Kidney (tissue), 14 donors: ENCODE measurements around the gene LTA. TPM values are rescaled to one million over a fixed set of nuclear protein-coding genes. Genes with fewer than 3 reads are reported as not detected.

ENCODE experiments used
- DNase-seq, 5 donors: peaks; one replicate each; pipeline ENCODE4 v3.0.0-alpha.2; 2013 to 2020
- FAIRE-seq: peaks from 2 replicates; lab custom pipeline; 2012; peaks lifted over from hg19 to GRCh38; lab: Jason Lieb, UNC
- H3K27ac ChIP-seq, 2 donors: one replicate each; pipeline ENCODE4 v1.7.0; 2013; ENCODE audit warnings: low read depth in 2 of 2, low read length in 2 of 2, inconsistent platforms in 1 of 2
- H3K27me3 ChIP-seq: one replicate; pipeline ENCODE4 v1.7.1; 2013; ENCODE audit warnings: low read length, inconsistent platforms; ENCODE audit not compliant: control insufficient read depth, insufficient read depth
- H3K36me3 ChIP-seq, 3 donors: one replicate each; pipeline versions ENCODE4 v1.7.0 to v1.7.1; 2013; ENCODE audit warnings: low read length in 3 of 3, control low read depth in 1 of 3, inconsistent platforms in 1 of 3; ENCODE audit not compliant: insufficient read depth in 3 of 3, control insufficient read depth in 2 of 3
- H3K4me1 ChIP-seq, 3 donors: one replicate each; pipeline versions ENCODE4 v1.7.0 to v1.7.1; 2013; ENCODE audit warnings: low read length in 3 of 3, inconsistent platforms in 1 of 3, low read depth in 1 of 3; ENCODE audit not compliant: control insufficient read depth in 2 of 3, insufficient read depth in 2 of 3
- H3K4me3 ChIP-seq, 3 donors: one replicate each; pipeline versions ENCODE4 v1.7.0 to v1.8.1; 2013; ENCODE audit warnings: low read length in 3 of 3, control low read depth in 1 of 3, inconsistent platforms in 1 of 3
- H3K9ac ChIP-seq, 3 donors: one replicate each; pipeline versions ENCODE4 v1.7.0 to v1.7.1; 2013; ENCODE audit warnings: low read length in 3 of 3, control low read depth in 1 of 3, inconsistent platforms in 1 of 3
- H3K9me3 ChIP-seq, 3 donors: one replicate each; pipeline versions ENCODE4 v1.7.0 to v1.7.1; 2013; ENCODE audit warnings: low read length in 3 of 3, control low read depth in 1 of 3, inconsistent platforms in 1 of 3; ENCODE audit not compliant: control insufficient read depth in 2 of 3, insufficient read depth in 1 of 3
- intact Hi-C: fragments of 100-400 bp; cut with DNase I; formaldehyde crosslinking; loops from one replicate; pipeline ENCODE4 v1.11.1; 2022
- polyA plus RNA-seq: library from polyadenylated mRNA; stranded (reverse); fragments of 350-450 nt; fragmentation: Illumina TruSeq; extraction: RNeasy Lipid Tissue Mini Kit (QIAGEN cat#74804); gene quantifications from one replicate; pipeline ENCODE4 v1.2.3, GENCODE V29; 2014; ENCODE audit warnings: low read depth, low replicate concordance; ENCODE audit not compliant: insufficient read depth
- total RNA-seq: library from RNA; stranded (reverse); fragmentation: NEBNext Ultra II Directional; extraction: Animal tissue kit (Norgen Biotek cat#: 25700); gene quantifications from one replicate; pipeline ENCODE4 v1.2.1, GENCODE V29; 2021
- TF ChIP-seq, protein P1 (sequence below): IDR thresholded peaks from 3 replicates; pipeline ENCODE4 v1.5.1; 2012; ENCODE audit warnings: mild to moderate bottlenecking, moderate library complexity, borderline replicate concordance; ENCODE audit not compliant: insufficient read depth; ENCODE audit errors: extremely low read depth
- donor health status: control.
- donor health status: control.
- donor health status: control.
- donor health status: control.
- donor health status: control.
- donor health status: DM: yes; HTN: yes; CAD: no.
- donor health status: Normal renal cell carcinoma (clear cell type).

LTA gene
- total and polyA plus RNA-seq, 2 donors from 2014 or later: 0.35 TPM; not detected in 1

DNA sequence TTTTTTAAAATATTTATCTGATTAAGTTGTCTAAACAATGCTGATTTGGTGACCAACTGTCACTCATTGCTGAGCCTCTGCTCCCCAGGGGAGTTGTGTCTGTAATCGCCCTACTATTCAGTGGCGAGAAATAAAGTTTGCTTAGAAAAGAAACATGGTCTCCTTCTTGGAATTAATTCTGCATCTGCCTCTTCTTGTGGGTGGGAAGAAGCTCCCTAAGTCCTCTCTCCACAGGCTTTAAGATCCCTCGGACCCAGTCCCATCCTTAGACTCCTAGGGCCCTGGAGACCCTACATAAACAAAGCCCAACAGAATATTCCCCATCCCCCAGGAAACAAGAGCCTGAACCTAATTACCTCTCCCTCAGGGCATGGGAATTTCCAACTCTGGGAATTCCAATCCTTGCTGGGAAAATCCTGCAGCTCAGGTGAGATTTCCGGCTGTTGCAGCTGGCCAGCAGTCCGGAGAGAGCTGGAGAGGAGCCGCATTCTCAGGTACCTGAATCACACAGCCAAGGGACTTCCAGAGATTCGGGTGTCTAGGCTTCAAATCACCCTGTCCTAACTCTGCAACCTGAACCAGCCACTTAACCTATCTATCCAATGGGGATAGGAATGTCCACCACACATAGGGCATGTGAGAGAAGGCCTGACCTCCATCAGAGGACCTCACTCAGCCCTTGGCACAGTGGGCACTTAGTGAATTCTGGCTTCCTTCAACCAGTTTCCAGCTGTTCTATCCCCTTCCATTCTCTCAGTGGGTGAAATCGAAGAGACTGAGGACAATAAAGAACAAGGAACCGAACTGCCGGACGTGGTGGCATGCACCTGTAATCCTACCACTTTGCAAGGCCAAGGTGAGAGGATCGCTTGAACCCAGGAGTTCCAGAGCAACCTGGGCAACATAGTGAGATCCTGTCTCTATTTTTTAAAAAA, 6.4 kb downstream of the LTA start:
- Histone ChIP-seq H3K4me3 (no peak overlapping the region), H3K4me1 (peaks cover 0 to 7% (median 5%) of the 10 kb centered on the region in 3 donors), H3K27ac (no peak overlapping the region), H3K9me3 (no peaks in the 10 kb centered on the region), H3K36me3 (no peaks in the 10 kb centered on the region), H3K9ac (no peak overlapping the region), H3K27me3 (no peaks in the 10 kb centered on the region)
- TF ChIP-seq, protein P1, sequence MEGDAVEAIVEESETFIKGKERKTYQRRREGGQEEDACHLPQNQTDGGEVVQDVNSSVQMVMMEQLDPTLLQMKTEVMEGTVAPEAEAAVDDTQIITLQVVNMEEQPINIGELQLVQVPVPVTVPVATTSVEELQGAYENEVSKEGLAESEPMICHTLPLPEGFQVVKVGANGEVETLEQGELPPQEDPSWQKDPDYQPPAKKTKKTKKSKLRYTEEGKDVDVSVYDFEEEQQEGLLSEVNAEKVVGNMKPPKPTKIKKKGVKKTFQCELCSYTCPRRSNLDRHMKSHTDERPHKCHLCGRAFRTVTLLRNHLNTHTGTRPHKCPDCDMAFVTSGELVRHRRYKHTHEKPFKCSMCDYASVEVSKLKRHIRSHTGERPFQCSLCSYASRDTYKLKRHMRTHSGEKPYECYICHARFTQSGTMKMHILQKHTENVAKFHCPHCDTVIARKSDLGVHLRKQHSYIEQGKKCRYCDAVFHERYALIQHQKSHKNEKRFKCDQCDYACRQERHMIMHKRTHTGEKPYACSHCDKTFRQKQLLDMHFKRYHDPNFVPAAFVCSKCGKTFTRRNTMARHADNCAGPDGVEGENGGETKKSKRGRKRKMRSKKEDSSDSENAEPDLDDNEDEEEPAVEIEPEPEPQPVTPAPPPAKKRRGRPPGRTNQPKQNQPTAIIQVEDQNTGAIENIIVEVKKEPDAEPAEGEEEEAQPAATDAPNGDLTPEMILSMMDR: no peak
- FAIRE-seq: no peak
- DNase-seq: peak in 2 of 5 donors; percentile 46 to 50
- intact Hi-C loops: no loop called here

DNA sequence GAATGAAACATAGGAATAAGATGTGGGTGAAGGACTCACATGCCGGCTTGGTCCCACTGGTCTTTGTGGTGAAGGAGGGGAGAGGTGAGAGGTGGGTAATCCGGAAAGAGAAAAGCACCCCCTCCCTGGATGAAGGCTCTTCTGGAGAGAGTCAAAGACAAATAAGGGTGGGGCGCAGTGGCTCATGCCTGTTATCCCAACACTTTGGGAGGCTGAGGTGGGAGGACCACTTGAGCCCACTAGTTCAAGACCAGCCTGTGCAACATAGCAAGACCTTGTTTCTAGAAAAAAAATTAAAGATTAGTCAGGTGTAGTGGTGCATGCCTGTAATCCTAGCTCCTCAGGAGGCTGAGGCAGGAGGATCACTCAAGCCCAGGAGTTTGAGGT, 7.0 kb downstream of the LTA start:
- Histone ChIP-seq H3K4me1 (peaks cover 0 to 7% (median 5%) of the 10 kb centered on the region in 3 donors), H3K9ac (no peak overlapping the region), H3K4me3 (no peak overlapping the region), H3K27ac (no peak overlapping the region), H3K36me3 (no peaks in the 10 kb centered on the region), H3K27me3 (no peaks in the 10 kb centered on the region), H3K9me3 (no peaks in the 10 kb centered on the region)
- TF ChIP-seq, protein P1: no peak
- DNase-seq (no peak), FAIRE-seq (no peak)
- intact Hi-C loops: no loop called here

DNA sequence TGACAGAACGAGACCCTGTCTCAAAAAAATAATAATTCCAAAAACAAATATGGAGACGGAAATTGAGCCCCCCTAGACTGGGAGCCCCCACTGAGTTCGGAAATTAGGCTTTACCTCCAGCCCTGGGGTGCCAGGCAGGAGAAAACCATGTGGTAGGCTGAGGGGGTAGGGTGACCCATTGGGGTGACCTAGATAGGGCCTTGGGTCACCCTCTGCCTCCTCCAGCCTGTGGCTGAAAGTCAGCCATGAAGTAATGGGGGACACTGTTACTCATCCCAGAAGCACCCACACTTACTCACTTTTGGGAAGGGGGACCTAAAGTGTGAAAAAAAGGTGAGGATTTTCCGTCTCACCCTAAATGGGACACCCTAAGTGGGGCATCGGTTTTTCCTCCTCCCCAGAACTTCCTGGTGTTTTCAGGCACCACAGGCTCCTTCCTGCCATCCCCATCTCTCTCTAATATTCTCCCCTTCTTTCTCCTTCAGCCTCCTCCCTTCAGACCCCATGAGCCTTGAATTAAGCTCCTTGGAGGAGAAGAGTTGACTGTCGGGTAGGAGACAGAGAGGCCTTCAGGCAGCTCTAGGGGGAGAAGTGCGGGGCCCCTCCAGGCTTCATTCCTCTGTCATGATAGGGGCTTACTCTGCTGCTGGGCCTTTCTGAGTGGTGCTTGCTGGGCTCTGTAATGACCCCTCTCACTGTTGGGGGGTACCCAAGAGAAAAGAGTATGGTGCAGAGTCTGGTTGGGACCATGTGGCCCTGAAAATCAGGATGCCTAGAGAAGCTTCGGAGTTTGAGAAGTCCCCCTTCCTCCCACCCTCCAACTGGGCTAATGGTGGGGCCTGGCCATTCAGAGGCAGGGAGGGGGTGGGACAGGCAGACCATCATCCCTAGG, 7.7 kb downstream of the LTA start:
- Histone ChIP-seq H3K4me1 (peaks cover 0 to 7% (median 5%) of the 10 kb centered on the region in 3 donors), H3K9me3 (no peaks in the 10 kb centered on the region), H3K27me3 (no peaks in the 10 kb centered on the region), H3K36me3 (no peaks in the 10 kb centered on the region), H3K4me3 (peak overlapping the region in 1 of 3 donors; percentile 90), H3K9ac (peak overlapping the region in 1 of 3 donors; percentile 71), H3K27ac (no peak overlapping the region)
- intact Hi-C loops: no loop called here
- FAIRE-seq (no peak), DNase-seq (no peak)
- TF ChIP-seq, protein P1: no peak
